ENCODE data around the gene LAPTM5.

Gene LAPTM5

DNA sequence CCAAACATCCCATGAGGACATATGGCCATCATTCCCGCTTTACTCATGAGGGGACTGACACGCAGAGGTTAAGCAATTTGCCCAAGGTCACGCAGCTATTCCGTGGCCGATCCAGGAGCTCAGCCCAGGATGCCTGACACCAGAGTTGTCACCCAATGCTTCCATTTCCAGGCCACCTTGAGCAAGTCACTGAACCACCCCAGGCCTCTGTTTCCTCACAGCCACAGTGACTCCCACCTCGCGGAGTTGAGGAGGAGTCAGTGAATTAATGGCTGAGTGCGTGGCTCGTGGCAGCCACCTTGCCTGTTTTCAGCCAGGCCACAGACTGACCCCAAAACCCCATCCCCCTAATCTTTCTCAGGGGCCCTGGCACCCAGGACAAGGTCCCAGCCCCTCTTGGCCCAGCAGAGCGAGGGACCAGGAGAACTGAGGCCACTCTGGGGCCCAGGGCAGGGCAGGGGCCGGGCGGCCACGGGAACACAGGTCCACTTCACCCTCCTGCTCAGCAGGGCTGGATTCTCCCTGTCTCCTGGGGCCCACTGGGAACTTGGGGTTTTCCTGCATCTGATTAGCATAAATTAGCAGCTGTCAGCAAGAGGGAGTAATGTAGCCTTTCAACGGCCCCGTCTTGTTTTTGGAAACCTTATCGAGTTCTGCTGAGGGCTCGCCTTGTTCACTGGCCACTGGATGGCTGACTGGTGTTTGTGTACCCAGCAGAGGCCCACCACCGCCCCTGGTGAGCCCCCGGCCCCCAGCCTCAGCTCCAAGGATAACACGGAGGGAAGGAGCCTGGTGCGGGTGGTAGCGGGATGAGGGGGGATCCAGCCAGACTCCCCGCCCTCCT is 19.7 kb upstream of the LAPTM5 start:
- Histone ChIP-seq H3F3A (ENCODE audit: insufficient read depth, low read length) (no peaks in the 10 kb centered on the region), H2AFZ (ENCODE audit: low read length) (no peak overlapping the region), H3K4me3 (ENCODE audit: low read length) (no peak overlapping the region), H3K27ac (ENCODE audit: low read length) (no peak overlapping the region), H3K79me2 (ENCODE audit: low read length) (no peaks in the 10 kb centered on the region), H3K4me1 (ENCODE audit: low read length) (peaks cover 7% of the 10 kb centered on the region), H3K27me3 (replicated peaks; ENCODE audit: insufficient read depth, low read length) (no peaks in the 10 kb centered on the region), H3K9ac (ENCODE audit: low read length) (no peak overlapping the region), H3K4me2 (ENCODE audit: low read depth, low read length) (no peak overlapping the region), H3K36me3 (replicated peaks; ENCODE audit: insufficient read depth, low read length) (no peaks in the 10 kb centered on the region), H3K9me3 (replicated peaks; ENCODE audit: insufficient read depth, low read length) (no peaks in the 10 kb centered on the region), H3K9me2 (replicated peaks; ENCODE audit: insufficient read depth, low read length) (no peaks in the 10 kb centered on the region), H4K20me1 (ENCODE audit: insufficient read depth, low read length) (no peaks in the 10 kb centered on the region)
- no peak for TF ChIP-seq EZH2 (optimal IDR thresholded peaks at IDR 0.05; ENCODE audit: low read depth, low read length)
- TF ChIP-seq, protein P1, sequence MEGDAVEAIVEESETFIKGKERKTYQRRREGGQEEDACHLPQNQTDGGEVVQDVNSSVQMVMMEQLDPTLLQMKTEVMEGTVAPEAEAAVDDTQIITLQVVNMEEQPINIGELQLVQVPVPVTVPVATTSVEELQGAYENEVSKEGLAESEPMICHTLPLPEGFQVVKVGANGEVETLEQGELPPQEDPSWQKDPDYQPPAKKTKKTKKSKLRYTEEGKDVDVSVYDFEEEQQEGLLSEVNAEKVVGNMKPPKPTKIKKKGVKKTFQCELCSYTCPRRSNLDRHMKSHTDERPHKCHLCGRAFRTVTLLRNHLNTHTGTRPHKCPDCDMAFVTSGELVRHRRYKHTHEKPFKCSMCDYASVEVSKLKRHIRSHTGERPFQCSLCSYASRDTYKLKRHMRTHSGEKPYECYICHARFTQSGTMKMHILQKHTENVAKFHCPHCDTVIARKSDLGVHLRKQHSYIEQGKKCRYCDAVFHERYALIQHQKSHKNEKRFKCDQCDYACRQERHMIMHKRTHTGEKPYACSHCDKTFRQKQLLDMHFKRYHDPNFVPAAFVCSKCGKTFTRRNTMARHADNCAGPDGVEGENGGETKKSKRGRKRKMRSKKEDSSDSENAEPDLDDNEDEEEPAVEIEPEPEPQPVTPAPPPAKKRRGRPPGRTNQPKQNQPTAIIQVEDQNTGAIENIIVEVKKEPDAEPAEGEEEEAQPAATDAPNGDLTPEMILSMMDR (IDR thresholded peaks at IDR 0.05; ENCODE audit: low read length) = no peak
- no peak for TF ChIP-seq EZH2phosphoT487 (IDR thresholded peaks at IDR 0.05; ENCODE audit: low read length)
- DNase-seq = no peak

DNA sequence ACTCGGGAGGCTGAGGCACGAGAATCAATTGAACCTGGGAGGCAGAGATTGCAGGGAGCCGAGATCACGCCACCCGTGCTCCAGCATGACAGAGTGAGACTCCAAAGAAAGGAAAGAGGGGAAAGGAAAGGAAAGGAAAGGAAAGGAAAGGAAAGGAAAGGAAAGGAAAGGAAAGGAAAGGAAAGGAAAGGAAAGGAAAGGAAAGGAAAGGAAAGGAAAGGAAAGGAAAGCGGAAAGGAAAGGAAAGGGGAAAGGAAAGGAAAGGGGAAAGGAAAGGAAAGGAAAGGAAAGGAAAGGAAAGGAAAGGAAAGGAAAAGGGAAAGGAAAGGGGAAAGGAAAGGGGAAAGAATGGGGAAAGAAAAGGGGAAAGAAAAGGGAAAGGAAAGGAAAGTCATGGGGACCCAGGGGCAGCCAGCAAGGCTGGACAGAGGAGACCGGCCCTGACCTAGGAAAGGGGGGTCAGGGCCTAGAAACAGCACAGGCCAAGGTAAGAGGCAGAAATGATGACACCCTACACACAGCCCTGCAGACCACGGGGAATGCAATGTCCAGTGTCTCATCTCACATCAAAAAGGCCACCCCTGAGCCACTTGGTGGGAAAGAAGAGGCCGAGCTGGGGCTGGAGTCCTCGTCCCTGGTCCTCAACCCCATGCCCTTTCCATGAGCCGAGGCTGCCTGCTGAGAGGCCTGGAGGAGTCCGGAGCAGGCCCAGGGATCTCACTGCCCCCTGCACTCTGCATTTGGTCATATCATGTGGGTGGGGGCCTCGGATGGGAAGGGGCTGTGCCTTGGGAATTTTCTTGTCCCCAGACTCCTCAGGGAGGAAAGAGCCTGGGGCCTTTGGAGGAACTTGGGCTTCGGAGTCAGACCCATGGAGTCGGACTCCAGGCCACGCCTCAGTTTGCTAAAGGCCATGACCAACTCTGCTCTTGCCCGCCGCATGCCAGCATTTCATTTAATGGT is 18.8 kb upstream of the LAPTM5 start:
- Histone ChIP-seq H3K27me3 (replicated peaks; ENCODE audit: insufficient read depth, low read length) (no peaks in the 10 kb centered on the region), H3F3A (ENCODE audit: insufficient read depth, low read length) (no peaks in the 10 kb centered on the region), H3K27ac (ENCODE audit: low read length) (no peak overlapping the region), H2AFZ (ENCODE audit: low read length) (no peak overlapping the region), H3K79me2 (ENCODE audit: low read length) (no peaks in the 10 kb centered on the region), H3K4me2 (ENCODE audit: low read depth, low read length) (no peak overlapping the region), H4K20me1 (ENCODE audit: insufficient read depth, low read length) (no peaks in the 10 kb centered on the region), H3K4me1 (ENCODE audit: low read length) (peaks cover 7% of the 10 kb centered on the region), H3K9me3 (replicated peaks; ENCODE audit: insufficient read depth, low read length) (no peaks in the 10 kb centered on the region), H3K9ac (ENCODE audit: low read length) (no peak overlapping the region), H3K4me3 (ENCODE audit: low read length) (no peak overlapping the region), H3K36me3 (replicated peaks; ENCODE audit: insufficient read depth, low read length) (no peaks in the 10 kb centered on the region), H3K9me2 (replicated peaks; ENCODE audit: insufficient read depth, low read length) (no peaks in the 10 kb centered on the region)
- TF ChIP-seq, protein P1 (IDR thresholded peaks at IDR 0.05; ENCODE audit: low read length) = no peak
- TF ChIP-seq EZH2phosphoT487 (IDR thresholded peaks at IDR 0.05; ENCODE audit: low read length) (no peak), EZH2 (optimal IDR thresholded peaks at IDR 0.05; ENCODE audit: low read depth, low read length) (no peak)
- DNase-seq = no peak

GRCh38 chr1:30775433-30775975 is 17.9 kb upstream of the LAPTM5 start:
- no peak overlapping the region for H3K9ac ChIP-seq (ENCODE audit: low read length)
- no peaks in the 10 kb centered on the region for H3K27me3 ChIP-seq (replicated peaks; ENCODE audit: insufficient read depth, low read length)
- no peaks in the 10 kb centered on the region for H3K9me3 ChIP-seq (replicated peaks; ENCODE audit: insufficient read depth, low read length)
- DNase-seq = no peak
- no peaks in the 10 kb centered on the region for H3F3A ChIP-seq (ENCODE audit: insufficient read depth, low read length)
- no peaks in the 10 kb centered on the region for H3K36me3 ChIP-seq (replicated peaks; ENCODE audit: insufficient read depth, low read length)
- H3K4me1 ChIP-seq (ENCODE audit: low read length) = peaks cover 7% of the 10 kb centered on the region
- H2AFZ ChIP-seq (ENCODE audit: low read length) = no peak overlapping the region
- no peak overlapping the region for H3K27ac ChIP-seq (ENCODE audit: low read length)
- no peak overlapping the region for H3K4me2 ChIP-seq (ENCODE audit: low read depth, low read length)
- no peaks in the 10 kb centered on the region for H3K9me2 ChIP-seq (replicated peaks; ENCODE audit: insufficient read depth, low read length)
- no peaks in the 10 kb centered on the region for H3K79me2 ChIP-seq (ENCODE audit: low read length)
- H4K20me1 ChIP-seq (ENCODE audit: insufficient read depth, low read length) = no peaks in the 10 kb centered on the region
- no peak overlapping the region for H3K4me3 ChIP-seq (ENCODE audit: low read length)
- TF ChIP-seq, protein P1 (IDR thresholded peaks at IDR 0.05; ENCODE audit: low read length) = no peak
- TF ChIP-seq EZH2phosphoT487 (IDR thresholded peaks at IDR 0.05; ENCODE audit: low read length) = no peak
- TF ChIP-seq EZH2 (optimal IDR thresholded peaks at IDR 0.05; ENCODE audit: low read depth, low read length) = no peak

Data from MM.1S (cell line).